NCI-H1694 (cell line): ENCODE measurements around the gene MYO7B.
"Not testable (repeated sequence)": the region's sequence is repeated elsewhere in the genome, so short reads cannot be mapped to it uniquely, and the experiment has no call there.

Source experiments
- DNase-seq: peaks from one replicate; lab custom pipeline; 2025; lab: John Stamatoyannopoulos, UW

Gene MYO7B

GRCh38 chr2:127552336-127552735, 16.9 kb downstream of the MYO7B start:
- DNase-seq = no peak

DNA sequence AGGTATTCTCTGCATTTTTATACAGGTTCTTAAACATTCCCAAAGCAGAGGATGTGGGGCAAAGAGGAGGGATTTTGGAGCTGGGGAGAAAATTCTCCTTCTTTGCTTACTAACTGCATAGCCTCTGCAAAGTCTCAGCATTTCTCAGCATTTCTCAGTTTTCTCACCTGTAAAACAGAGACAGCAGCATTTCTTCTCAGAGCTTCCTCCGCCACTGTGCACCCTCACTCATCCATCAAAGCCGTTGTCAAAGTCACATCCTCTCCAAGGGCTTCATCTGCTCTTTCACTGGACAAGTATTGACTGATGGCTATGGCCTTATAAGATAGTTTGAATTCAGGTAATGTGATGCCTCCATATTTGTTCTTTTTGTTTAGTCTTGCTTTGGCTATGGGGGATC, 17.4 kb downstream of the MYO7B start:
- DNase-seq = no peak

DNA sequence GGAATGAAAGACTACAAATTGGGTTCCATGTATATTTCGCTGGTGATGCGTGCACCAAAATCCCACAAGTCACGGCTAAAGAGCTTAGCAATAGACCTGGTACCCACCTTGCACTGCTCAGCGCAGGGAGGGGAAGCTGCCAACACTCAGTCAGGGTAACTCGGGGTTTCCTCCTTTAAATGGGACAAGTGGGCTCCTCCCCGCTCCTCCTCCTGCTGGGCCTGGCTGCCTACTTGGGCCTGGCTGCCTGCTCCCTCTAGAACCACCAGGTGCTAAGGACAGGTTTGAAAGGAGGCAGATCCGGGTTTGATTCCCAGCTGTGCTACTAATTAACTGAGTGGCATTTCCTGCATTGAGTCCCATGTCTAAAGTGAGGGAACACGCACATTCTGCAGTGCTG, 23.4 kb downstream of the MYO7B start:
- no peak for DNase-seq

- no peak for DNase-seq
Measured at GRCh38 chr2:127559454-127559853, 24.0 kb downstream of the MYO7B start.

- no peak for DNase-seq
Measured at GRCh38 chr2:127560201-127560930, 24.9 kb downstream of the MYO7B start.

GRCh38 chr2:127560931-127561280, 25.4 kb downstream of the MYO7B start:
- DNase-seq = no peak

- DNase-seq = no peak
Measured at GRCh38 chr2:127561371-127561770, 25.9 kb downstream of the MYO7B start.

- DNase-seq = no peak
Measured at GRCh38 chr2:127562936-127563335, 27.5 kb downstream of the MYO7B start.

- no peak for DNase-seq
Measured at GRCh38 chr2:127563458-127564428, 28.3 kb downstream of the MYO7B start.

DNA sequence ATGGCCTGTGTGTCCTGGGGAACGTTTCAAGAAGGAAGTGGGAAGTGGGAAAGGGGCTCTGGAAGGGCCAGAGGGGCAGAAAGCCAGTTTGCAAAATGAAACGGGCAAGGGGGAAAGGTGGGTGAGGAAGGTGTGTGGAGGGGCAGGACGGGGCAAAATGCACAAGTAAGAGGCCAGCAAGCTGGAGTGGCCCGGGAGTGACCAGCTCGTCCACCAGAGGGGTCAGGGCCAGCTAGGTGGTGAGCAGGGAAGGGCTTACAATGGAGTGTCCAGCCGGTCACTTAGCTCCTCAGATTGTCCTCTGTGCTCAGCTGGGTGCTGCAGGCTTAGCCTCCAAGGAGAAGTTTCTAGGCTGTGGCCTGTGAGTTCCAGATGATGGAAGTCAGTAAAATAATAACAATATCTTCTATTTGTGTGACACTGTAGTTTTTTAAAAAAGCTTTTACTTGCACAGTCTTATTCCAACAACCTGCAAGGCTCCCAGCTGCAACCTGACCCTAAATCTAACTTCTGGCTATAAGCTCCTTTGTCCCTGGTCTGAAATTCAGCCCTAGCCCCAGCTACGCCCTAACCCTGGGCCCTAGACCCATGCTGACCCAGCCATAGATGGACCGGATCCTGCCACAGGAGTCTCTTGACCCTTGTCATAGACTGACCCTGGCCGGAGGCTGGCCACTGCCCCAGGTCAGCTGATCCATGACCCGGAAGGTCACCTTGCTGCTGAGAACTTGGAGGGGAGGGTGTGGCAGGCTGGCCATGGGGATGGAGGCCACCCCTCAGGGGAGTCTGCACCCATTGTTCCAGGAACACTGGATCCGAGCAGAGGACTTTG, 29.2 kb downstream of the MYO7B start:
- DNase-seq = no peak

GRCh38 chr2:127565261-127566138, 30.0 kb downstream of the MYO7B start:
- no peak for DNase-seq

- no peak for DNase-seq
Measured at GRCh38 chr2:127566139-127566417, 30.6 kb downstream of the MYO7B start.

DNA sequence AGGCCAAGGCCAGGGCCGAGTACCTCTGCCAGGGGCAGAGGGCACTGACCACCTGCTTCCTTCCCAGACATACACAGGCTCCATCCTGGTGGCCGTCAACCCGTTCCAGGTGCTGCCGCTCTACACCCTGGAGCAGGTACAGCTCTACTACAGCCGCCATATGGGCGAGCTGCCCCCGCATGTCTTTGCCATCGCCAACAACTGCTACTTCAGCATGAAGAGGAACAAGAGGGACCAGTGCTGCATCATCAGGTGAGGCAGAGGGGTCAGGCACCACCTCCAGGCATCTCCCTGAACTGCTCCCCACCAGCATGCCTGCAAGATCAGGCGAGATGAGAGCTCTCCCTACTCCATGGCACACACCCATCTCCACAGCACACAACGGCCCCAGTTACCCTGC, 31.1 kb downstream of the MYO7B start:
- DNase-seq = no peak

- DNase-seq = no peak
Measured at GRCh38 chr2:127567351-127567854, 31.9 kb downstream of the MYO7B start.

DNA sequence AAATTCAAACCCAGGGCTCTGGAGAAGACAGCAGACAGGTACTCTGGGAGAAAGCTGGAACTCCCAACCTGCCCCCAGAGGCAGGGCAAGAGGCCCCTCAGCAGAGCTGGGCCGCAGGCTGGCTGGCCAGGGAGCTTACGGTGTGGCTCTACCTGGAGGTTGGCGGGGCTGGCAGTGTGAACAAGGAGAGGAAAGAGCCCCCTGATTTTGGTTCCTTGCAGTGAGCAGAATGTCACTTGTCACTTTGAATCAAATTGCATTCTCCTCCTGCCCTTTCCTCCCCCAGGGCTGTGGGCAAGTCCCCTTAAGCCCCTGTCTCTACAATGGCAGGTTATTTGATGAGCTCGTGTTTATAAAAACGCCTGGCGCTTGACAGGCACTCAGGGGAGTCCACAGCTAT, 32.6 kb downstream of the MYO7B start:
- DNase-seq = no peak

DNA sequence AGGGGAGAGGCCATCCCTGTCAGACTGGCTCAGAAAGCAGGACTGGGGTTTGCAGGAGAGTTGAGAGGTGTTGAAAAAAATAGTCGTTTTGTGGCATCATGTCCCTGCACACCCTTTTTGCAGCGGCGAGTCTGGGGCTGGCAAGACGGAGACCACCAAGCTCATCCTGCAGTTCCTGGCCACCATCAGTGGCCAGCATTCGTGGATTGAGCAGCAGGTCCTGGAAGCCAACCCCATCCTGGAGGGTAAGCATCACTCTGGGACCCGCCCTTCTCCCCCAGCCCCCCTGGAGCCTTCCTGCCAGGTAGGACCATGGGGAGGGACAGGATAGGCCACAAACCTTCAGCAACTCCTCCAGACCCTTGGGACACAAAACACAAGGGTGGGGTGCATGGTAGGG, 34.2 kb downstream of the MYO7B start:
- no peak for DNase-seq

- DNase-seq = no peak
Measured at GRCh38 chr2:127570282-127571250, 35.1 kb downstream of the MYO7B start.

DNA sequence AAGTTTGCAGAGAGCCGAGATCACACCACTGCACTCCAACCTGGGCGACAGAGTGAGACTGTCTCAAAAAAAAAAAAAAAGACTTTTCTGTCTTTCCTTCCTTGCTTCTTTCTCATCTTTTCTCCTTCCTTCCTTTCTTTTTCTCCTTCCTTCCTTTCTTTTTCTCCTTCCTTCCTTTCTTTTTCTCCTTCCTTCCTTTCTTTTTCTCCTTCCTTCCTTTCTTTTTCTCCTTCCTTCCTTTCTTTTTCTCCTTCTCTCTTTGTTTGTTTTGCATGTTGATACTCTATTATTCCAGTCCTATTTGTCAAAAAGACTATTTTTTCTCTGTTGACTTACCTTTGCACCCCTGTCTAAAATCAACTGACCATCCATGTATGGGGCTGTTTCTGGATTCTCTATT, 36.9 kb downstream of the MYO7B start:
- DNase-seq = not testable (repeated sequence)

DNA sequence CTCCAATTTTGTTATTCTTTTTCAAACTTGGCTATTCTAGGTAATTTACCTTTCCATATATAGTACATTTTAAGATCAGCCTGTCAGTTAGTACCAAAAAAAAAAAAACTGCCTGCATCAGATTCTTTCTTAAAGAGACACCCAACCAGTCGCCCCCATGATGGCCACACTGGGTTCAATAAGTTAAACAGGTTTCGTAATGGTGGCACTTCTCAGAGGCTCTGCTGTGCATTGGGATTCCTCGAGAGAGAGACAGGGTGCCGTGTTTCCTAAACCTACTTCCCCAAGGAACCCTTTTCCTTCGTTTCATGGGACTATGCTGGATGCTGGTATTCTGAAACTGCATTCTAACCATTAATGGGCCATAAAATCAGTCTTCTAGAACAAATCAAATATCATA, 37.4 kb downstream of the MYO7B start:
- DNase-seq = no peak

- no peak for DNase-seq
Measured at GRCh38 chr2:127573298-127573697, 37.8 kb downstream of the MYO7B start.
